CD4-positive, alpha-beta T cell treated with Interleukin-21 for 1 hour (primary cell): ENCODE results near the gene CDKN1C.

Source experiments
- DNase-seq: peaks from one replicate; pipeline ENCODE4 v3.0.0-alpha.2; 2020

The CDKN1C gene

DNA sequence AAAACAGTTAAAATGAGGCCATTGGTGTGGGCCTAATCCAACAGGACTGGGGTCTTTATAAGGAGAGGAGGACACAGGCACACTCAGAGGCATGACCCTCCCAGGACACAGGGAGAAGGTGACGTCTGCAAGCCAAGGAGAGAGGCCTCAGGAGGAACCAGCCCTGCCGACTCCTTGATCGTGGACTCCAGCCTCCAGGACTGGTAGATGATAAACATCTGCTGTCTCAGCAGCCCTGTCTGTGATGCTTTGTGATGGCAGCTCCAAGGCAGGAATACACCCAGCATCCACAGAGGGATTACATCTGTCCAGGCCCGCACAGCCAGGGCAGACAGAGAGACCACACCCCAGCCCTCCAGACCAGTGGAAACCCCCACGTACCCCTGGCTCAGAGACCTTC, 18.4 kb downstream of the CDKN1C start:
- DNase-seq, result no peak

DNA sequence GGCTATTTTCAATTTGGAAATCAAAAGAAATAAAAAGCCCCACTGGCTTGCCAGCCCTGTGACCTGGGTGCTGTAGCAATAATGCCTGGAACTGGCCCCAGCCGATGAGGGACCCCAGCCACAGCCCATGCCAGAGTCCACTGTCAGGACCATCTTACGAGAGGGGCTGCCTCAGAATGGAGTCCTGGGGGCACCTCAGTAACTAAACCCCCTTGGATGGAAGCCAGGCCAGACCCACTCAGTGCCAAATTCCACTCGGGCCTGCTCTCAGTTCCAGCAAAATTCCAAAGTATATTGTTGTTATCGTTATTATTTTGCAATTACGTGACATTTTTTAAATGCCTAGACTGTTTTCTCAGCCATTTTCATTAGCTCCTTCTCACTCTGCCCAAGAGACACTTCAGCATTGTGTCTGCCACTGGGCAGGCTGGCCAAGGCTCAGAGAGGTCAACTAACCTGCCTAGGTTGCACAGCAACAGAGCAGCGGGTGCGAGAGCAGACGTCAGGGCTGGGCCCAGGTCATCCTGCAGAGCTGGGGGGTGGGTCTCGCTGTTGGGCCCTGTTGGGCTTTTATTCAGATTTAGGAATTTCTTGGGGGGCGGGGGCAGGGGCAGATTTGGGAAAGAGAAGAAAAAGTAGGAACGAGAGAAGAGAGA, 19.5 kb downstream of the CDKN1C start:
- DNase-seq, result no peak

DNA sequence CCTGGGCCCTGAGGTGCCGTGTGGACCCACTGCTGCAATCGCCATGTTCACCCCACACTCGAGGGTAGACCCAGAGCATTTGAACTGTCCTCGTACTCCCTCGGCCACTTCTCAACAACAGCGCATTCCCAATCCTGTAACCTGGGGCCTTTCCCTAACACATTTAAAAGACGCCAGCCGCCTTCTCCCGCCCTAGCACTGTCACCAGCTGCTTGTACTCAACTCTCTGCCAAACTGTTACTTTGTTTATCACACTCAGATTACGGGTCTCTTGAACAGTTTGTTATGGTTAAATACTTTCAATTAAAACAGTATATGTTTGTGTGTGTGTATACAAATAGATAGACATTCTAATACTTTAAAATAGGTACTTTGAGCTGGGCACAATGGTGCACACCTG, 20.7 kb downstream of the CDKN1C start:
- no peak for DNase-seq

DNA sequence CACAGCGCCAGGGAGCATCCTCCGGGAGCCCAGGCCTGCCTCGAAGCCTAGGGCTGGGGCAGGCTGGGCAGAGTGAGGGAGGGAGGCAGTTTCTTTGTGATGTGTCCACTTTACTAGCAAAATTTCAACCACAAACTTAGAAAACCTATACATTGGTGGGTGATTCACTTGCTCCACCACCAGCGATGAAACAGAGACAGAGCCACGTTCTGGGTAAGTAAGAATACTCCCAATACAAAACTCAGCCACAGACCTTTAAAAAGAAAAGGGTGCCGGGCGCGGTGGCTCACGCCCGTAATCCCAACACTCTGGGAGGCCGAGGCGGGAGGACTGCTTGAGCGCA, 22.3 kb downstream of the CDKN1C start:
- DNase-seq, result no peak

DNA sequence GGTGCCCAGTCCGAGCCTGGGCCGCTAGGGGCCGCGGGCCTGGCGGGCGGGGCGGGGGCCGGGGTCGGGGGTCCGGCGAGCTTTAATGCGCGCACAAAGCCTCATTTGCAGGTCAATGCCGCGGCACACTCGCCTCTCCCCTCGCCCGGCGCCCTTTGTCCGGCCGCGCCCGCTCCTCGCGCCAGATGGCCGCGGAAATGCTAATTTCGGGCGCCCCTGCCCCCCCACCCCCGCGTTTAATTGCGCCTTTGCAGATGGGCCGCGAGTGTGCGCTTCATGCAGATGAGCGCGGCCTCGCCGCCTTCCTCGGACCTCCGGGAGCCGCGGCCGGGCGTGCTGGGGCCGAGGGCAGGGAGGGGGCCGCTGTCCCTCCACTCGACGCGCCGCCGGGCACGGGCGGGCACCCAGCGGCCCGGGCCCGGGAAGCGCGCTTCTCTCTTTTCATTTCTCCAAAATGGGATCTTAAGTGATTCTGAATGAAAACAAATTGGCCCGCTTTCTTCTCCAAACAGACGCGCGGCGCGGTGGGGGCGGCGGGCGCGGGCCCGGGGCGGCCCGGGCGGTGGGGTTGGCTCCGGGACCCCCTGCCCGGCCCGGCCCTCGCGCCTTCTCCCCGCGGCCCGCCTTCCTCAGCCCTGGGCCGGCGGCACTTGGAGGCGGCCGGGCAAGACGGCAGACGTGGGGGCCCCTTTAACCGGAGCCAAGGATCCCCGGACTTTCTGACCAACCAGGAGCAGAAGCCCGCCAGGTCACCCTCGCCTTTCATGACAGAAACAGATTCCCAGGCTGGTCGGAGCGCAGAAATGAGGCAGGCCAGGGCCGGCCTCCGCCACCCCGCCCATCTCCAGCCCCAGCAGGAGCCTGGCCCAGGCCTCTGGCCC, 22.9 kb downstream of the CDKN1C start:
- no peak for DNase-seq

DNA sequence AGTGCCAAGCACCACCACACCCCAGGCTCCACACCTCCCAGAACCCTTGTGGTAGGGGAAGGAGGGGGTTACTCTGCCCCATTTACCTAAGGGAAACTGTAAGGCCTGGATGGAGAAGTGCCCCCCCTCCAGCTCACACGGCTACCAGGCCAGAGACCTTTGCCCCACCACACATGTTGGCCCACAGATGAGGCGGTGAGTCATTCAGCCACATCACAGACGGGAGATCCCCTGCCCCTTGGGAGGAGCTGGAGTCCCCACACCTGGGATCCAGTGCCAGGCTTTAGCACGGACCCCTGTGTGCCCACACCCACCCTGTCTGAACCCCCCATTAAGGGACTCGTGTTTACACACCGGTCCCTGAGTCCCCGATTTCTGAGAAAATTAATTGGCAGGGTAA, 24.9 kb downstream of the CDKN1C start:
- DNase-seq, result no peak

DNA sequence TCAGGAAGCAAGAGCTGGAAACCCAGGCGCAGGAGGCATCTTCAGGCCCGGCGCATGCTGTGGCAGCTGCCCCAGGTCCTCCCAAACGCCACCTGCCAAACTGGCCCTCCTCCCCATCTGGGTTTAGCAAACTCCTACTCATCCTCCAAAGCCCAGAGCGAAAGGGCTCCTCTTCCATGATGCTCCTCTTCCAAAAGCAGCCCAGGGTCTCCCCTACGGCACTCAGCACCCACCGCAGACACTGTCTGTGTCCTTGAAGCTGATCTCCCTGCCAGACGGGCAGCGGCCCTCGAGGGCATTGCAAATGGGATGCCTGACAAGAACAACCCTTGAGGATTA, 25.9 kb downstream of the CDKN1C start:
- DNase-seq, result no peak

DNA sequence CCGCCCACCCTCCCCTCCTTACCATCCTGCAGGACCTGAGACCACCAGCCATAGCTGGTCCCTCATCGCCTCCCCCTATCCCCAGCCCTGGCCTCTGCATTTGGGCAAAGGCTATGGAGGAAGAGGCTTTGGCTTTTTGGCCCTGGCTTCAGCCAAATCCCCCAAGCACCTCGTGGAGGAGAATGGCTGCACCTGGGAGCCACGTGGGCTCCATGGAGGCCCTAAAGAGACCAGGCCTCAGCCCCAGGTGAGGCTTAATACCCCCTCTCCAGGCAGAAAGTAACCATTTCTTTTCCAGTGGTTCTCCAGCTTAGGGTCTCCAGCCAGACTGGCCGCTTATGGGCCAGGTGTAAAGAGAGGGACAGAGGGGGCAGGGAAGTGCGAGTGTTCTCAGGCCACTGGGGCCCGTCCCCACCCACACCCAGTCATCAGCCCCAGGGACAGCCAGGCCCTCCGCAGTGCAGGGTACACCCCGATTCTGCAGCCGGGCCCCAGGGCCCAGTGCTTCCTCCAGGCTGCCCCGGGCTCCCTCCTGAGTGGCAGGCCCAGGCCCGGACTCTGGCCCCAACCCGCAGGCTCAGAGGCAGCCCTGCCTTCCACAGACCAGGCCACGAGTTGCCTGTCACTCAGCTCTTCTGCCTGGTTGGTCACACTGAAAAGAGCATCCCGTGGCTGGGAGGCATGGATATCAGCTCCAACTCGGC, 26.4 kb downstream of the CDKN1C start:
- DNase-seq, result no peak

DNA sequence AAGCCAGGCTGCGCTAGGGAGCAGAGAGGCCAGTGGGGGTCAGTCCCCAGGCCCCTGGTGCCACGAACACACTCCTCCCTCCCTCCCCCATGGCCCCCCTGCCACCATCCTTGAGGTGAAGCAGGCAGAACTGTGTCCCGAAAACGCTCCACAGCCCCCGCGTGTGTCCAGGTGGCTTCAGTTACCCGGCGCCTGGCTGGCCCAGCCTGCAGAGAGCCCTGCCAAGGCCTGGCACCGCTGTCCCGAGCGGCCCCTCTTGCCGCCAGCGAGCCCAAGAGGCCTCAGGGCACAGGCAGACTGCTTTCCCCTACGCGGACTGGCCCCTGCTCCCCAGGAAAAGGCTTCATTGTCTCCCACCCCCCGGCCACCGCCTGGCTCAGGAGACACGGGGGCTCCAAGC, 27.7 kb downstream of the CDKN1C start:
- no peak for DNase-seq

DNA sequence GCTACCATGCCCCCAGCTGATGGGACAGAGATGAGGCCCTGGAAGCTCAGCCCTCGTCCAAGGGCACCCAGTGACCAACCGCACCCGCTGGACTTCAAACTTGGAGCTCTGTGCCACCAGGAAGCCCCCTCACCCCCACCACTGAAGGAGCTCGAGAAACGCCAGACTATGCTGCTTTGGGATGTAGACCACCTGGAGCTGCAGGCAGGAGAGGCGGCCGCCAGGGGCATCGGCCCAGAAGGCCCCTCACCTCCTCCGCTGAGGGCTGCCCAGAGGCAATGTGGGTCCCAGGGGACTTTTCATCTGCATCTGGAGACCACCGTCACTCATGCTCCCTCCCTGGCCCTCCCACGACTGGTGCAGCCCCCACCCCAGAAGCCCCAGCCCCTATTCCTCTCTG, 28.3 kb downstream of the CDKN1C start:
- DNase-seq, result no peak

DNA sequence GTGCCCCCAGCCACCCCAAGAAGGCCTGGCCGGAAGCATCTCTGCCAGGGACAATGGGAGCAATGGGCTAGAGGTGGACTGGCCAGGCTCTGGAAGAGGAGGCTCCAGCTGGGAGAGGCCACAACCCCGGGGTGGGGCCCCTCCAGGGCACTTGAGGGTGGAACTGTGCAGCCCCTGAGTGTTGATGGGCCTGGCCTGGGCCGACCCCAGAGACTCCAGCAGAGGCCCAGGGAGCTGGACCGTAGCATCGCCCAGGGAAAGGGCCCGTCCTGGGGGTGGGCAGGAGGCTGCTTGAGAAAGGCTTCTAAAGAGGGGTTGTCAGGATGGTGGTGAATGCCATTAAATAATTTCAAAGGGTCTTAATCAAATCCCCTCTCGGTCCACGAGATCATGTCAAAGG, 30.4 kb downstream of the CDKN1C start:
- no peak for DNase-seq

DNA sequence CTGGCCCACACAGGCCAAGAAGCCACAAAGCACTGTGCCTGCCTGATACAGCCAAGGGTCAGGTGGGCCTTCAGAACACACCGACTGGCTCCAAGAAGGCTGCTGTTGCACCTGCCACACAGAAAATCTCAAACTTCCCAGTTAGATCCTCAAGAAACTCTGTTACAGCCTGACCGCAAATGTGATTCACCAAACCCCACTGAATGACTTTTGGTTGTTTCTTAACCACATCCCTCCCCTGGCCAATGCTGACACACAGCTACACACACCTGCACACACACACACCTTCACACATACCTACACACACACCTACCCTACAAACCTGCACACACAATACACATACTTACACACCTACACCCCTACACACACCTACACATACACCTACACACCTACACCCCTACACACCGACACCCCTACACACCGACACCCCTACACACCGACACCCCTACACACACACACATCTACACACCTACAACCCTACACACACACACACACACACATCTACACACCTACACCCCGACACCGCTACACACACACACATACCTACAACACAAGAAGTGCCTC, 31.5 kb downstream of the CDKN1C start:
- no peak for DNase-seq

DNA sequence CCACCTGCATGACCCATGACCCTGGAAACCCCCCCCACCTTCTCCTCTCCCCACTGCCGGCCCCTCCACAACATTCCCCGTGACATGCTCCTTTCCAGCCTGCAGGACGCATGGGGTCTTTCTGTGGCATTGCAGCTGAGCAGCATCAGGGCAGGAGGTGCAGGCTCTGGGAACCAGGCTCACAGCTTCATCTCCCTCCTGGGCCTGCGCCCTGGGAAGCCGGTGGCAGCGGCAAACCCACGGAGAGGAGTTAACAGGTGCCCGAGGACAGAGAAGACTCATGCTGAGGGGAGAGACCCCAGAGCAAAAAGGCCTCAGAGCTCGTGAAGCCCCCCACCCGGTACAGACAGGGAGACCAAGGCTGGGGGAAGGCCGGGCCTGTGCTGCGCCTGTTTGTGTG, 32.2 kb downstream of the CDKN1C start:
- no peak for DNase-seq

DNA sequence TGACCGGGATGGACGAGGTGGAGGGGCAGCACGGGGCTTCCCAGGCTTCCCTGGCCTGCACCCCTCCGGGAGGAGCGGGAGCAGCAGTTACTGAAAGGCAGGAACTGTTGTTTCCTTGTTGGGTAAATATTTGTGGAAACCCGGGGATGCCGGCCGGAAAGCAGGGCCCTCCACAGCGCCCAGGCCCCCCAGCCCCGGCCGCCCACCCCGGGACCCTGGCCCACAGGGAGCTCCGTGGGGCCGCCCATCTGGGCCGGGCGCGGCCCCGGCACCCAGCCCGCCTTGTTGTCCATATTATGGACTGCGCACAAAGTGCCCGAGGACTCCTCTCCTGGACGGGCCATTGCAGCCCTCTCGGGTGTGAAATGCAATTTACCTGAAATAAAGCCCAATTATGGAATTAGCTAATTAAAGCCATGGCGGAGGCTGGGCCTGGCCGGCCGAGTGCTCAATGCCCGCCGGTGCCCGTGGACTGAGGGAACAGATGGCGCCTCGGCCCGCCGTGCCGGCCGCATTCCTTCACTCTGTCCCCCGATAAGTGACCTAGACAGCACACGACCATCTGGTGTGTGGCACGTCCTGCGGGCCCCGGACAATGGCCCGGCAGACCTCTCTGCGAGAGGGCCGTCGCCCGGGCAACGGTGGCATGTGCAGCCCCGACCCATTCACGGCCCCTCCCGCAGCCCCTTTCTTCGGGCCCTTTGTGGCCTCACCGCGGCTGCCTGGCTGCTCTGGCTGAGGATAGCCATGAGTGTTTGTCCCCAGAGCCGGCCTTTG, 35.4 kb downstream of the CDKN1C start:
- no peak for DNase-seq

DNA sequence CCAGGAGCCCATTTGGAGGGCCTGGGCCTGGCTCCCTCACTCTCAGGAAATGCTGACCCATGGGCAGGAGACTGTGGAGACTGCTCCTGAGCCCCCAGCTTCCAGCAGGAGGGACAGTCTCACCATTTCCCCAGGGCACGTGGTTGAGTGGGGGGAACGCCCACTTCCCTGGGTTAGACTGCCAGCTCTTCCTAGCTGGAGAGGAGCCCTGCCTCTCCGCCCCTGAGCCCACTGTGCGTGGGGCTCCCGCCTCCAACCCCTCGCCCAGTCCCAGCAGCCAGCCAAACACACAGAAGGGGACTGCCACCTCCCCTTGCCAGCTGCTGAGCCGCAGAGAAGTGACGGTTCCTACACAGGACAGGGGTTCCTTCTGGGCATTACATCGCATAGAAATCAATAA, 37.1 kb downstream of the CDKN1C start:
- DNase-seq, result no peak

DNA sequence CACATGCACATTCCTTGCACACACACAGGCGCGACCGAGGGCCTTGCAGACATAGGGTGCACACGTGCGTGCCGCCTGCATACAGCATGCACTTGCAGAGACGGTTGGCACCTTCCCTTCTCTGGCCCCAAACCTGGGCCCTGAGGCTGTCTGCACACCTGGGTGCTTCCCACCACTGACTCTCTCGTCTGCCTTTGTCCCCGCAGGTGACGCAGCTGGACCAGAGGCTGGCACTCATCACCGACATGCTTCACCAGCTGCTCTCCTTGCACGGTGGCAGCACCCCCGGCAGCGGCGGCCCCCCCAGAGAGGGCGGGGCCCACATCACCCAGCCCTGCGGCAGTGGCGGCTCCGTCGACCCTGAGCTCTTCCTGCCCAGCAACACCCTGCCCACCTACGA, 38.0 kb downstream of the CDKN1C start:
- DNase-seq, result no peak

DNA sequence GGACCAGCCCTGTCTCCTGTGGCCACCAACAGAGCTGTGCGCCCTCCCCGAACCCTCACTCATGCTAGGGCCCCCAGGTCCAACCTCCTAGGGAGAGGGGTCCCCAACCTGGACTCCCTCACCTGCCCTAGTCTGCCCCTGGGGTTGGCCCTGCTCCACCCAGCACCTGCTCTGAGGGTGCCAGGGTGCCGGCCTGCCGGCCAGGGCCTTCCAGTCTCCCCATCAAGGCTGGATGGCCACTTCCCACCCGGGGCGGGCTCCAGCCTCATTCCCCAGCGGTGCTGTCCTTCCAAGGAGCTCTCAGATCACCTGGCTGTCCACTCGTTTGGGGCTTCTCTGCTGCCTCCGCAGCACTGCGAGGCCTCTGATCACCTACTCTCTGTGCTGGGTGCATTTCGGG, 39.1 kb downstream of the CDKN1C start:
- no peak for DNase-seq

DNA sequence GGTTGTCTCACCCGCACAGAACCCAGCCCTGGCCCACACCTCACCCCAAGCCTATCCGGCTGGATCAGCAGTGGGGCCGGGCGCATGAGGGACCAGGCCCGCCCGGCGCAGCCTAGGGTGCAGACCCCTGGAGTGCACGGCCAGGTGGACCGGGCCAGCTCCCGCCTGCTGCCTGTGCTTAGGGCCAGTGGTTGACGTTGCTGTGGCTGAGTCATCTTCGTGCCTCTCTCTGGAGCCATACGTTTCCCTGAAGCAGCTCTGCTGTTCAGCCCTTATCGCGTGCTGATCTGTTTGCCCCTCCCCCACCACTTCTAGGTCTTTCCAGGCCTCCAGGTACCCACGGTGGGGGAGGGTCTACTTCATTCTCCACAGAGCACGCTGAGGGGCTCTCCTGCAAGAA, 39.5 kb downstream of the CDKN1C start:
- no peak for DNase-seq

DNA sequence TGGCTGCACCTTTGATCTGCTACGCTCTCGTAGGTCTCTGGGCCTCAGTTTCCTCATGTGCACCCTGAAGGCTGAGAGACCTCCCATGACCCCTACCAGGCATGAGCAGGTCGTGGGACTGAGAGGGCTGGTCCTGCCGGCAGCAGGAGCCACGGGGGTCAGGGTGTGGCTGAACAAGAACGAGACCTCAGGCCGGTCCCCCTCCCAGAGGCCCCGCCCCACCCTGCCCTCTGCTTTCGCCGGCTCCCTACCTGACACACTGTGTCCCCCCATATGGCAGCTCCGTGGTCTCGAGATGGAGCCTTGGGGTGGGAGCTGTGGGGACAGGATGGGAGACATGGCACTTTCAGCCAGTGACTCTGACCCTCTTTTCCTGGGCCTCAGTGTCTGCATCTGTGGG, 40.6 kb downstream of the CDKN1C start:
- DNase-seq, result no peak

DNA sequence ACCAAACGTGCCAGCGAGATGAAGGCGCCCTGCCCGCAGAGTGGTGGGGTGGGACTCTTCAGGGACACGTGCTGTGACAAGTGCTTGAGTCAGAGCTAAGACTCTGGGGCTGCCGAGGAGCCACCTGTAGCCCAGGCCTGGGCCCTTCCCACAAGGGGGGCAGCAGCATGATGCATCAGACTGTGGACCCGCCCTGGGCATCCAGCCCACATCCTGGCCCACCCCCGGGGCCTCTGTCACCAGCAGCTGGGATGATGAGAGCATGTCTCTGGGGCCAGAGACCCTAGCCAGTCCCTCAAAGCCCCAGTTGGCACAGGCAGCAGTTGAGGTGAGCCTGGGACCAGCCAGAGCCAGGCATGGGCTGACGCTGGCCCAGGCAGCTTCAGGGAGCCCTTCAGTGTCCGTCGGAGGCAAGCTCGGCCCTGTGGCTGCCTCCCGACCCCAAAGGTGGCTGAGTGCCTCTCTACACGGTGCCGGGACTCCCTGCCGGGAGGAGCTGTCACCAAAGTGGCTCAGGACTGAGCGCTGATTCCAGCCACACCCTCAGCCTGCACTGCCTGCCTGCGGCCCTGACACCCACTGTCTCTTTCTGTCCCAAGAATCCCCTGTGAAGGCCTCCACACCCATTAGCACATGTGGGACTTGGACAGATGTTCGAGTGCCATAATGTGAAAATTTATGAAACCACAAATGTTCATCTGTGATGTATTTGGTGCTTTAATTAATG, 41.3 kb downstream of the CDKN1C start:
- DNase-seq, result no peak

DNA sequence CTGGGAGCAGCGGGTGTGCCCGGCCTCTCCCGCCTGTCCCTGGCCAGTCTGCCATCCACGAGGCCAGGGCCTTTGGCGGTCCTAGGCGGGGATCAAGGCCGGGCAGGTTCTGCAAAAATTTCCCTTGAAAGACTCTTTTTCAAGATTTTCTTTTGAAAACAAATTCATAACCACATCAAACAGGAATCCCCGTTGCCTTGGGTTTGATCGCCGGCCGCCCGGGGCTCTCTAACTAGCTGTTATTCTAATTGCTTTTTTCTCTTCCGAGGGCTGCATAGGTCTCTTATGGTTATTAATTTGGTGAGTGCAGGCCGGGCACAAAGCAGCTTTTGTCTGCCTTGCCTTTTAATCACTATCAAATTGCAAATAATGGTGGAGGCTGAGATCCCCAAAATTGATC, 42.0 kb downstream of the CDKN1C start:
- DNase-seq, result no peak

DNA sequence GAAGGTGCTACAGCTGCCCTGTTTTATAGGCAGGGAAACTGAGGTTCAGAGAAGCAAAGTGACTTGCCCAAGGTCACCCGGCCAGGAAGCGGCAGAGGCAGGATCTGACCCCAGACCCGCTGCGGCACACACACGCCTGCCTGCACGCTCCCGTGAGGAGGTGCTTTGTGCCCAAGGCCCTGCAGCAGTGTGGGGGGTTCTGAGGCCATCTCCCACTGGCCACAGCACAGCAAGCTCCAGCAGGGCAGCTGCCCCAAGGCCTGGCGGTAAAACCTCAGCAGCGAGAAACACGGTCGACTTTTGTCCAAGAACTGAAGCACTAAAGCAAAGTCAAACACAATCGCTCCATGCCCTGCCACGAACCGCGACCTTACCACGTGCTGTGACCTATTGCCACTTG, 42.7 kb downstream of the CDKN1C start:
- DNase-seq, result no peak
